Mammary epithelial cell (primary cell): ENCODE measurements around the gene NBPF3.

Source experiments
- CTCF ChIP-seq, 2 donors: IDR thresholded peaks in 1 of 2; conservative IDR thresholded peaks in 1 of 2; 2 replicates each; pipeline ENCODE4 v1.5.1; 2011 to 2012; ENCODE audit warnings: inconsistent platforms in 2 of 2, low read length in 2 of 2, mild to moderate bottlenecking in 2 of 2, control low read depth in 1 of 2, low read depth in 1 of 2; ENCODE audit not compliant: insufficient read depth in 1 of 2; ENCODE audit errors: extremely low read depth in 1 of 2
- EZH2 ChIP-seq: IDR thresholded peaks from 2 replicates; pipeline ENCODE4 v1.6.1; 2012; ENCODE audit warnings: low read length, inconsistent platforms, borderline replicate concordance

GRCh38 chr1:21451212-21451611 lies 11.3 kb downstream of the NBPF3 start:
- TF ChIP-seq CTCF (conservative IDR thresholded peaks at IDR 0.05 in 1 of 2, IDR thresholded peaks at IDR 0.05 in 1 of 2; ENCODE audit: extremely low read depth in 1 of 2, insufficient read depth in 1 of 2, low read depth in 1 of 2, low read length in 2 of 2), result no peak
- TF ChIP-seq EZH2, result no peak
